Measurements from ENCODE around the gene PCDHGA10. TPM values are rescaled to one million over a fixed set of nuclear protein-coding genes. Genes with fewer than 3 reads are reported as not detected.

The PCDHGA10 gene
- total and polyA plus RNA-seq, 2 of the 8 experiments (the other 6 are each of a cell fraction or from before 2014, with no cell fraction given): 2.2 to 6.4 TPM

GRCh38 chr5:141465351-141465750 lies 52.6 kb downstream of the PCDHGA10 start (continued):
- no peak for TF ChIP-seq ATF2 (IDR thresholded peaks at IDR 0.05; ENCODE audit: low read length)
- TF ChIP-seq JUN (IDR thresholded peaks at IDR 0.05; ENCODE audit: low read depth, low read length): no peak

Other genes starting within 250 kb of the PCDHGA10 start
Only the 30 nearest of the 37 such genes appear.
- 1.8 and 1.9 TPM in 2 replicates for gene PCDHB10, start 220.6 kb upstream of the PCDHGA10 start, total RNA-seq (2021; fragmentation: NEBNext Ultra II Directional; extraction: Animal tissue kit (Norgen Biotek cat#: 25700))
- 1.3 and 1.5 TPM in 2 replicates for gene PCDHB10, start 220.6 kb upstream of the PCDHGA10 start, polyA plus RNA-seq (2011; rRNA removed)
- gene PCDHB11, start 213.4 kb upstream of the PCDHGA10 start, total RNA-seq (2021; fragmentation: NEBNext Ultra II Directional; extraction: Animal tissue kit (Norgen Biotek cat#: 25700)): 0.86 and 1.4 TPM in 2 replicates
- 0.50 and 0.63 TPM in 2 replicates for gene PCDHB11, start 213.4 kb upstream of the PCDHGA10 start, polyA plus RNA-seq (2011; rRNA removed)
- gene PCDHB12, start 204.3 kb upstream of the PCDHGA10 start, total RNA-seq (2021; fragmentation: NEBNext Ultra II Directional; extraction: Animal tissue kit (Norgen Biotek cat#: 25700)): 2.0 and 3.0 TPM in 2 replicates
- 1.1 and 1.9 TPM in 2 replicates for gene PCDHB12, start 204.3 kb upstream of the PCDHGA10 start, polyA plus RNA-seq (2011; rRNA removed)
- 1.1 and 1.4 TPM in 2 replicates for gene PCDHB13, start 199.1 kb upstream of the PCDHGA10 start, total RNA-seq (2021; fragmentation: NEBNext Ultra II Directional; extraction: Animal tissue kit (Norgen Biotek cat#: 25700))
- 1.1 and 1.5 TPM in 2 replicates for gene PCDHB13, start 199.1 kb upstream of the PCDHGA10 start, polyA plus RNA-seq (2011; rRNA removed)
- gene PCDHB14, start 189.6 kb upstream of the PCDHGA10 start, total RNA-seq (2021; fragmentation: NEBNext Ultra II Directional; extraction: Animal tissue kit (Norgen Biotek cat#: 25700)): 2.7 and 2.9 TPM in 2 replicates
- gene PCDHB14, start 189.6 kb upstream of the PCDHGA10 start, polyA plus RNA-seq (2011; rRNA removed): 2.5 and 2.7 TPM in 2 replicates
- gene PCDHB15, start 167.6 kb upstream of the PCDHGA10 start, total RNA-seq (2021; fragmentation: NEBNext Ultra II Directional; extraction: Animal tissue kit (Norgen Biotek cat#: 25700)): 3.9 and 4.0 TPM in 2 replicates
- gene PCDHB15, start 167.6 kb upstream of the PCDHGA10 start, polyA plus RNA-seq (2011; rRNA removed): 2.8 and 4.9 TPM in 2 replicates
- not detected in 2 replicates for gene SLC25A2, start 108.9 kb upstream of the PCDHGA10 start, total RNA-seq (2021; fragmentation: NEBNext Ultra II Directional; extraction: Animal tissue kit (Norgen Biotek cat#: 25700))
- 0.05 TPM in 1 of 2 replicates, not detected in the other for gene SLC25A2, start 108.9 kb upstream of the PCDHGA10 start, polyA plus RNA-seq (2011; rRNA removed)
- 99.4 and 101 TPM in 2 replicates for gene TAF7, start 92.2 kb upstream of the PCDHGA10 start, total RNA-seq (2021; fragmentation: NEBNext Ultra II Directional; extraction: Animal tissue kit (Norgen Biotek cat#: 25700))
- gene TAF7, start 92.2 kb upstream of the PCDHGA10 start, polyA plus RNA-seq (2011; rRNA removed): 23.6 and 29.8 TPM in 2 replicates
- 0.84 and 0.89 TPM in 2 replicates for gene PCDHGA1, start 82.5 kb upstream of the PCDHGA10 start, total RNA-seq (2021; fragmentation: NEBNext Ultra II Directional; extraction: Animal tissue kit (Norgen Biotek cat#: 25700))
- 0.57 and 1.1 TPM in 2 replicates for gene PCDHGA1, start 82.5 kb upstream of the PCDHGA10 start, polyA plus RNA-seq (2011; rRNA removed)
- gene PCDHGA2, start 74.2 kb upstream of the PCDHGA10 start, total RNA-seq (2021; fragmentation: NEBNext Ultra II Directional; extraction: Animal tissue kit (Norgen Biotek cat#: 25700)): 0.31 and 0.32 TPM in 2 replicates
- 0.39 and 0.61 TPM in 2 replicates for gene PCDHGA2, start 74.2 kb upstream of the PCDHGA10 start, polyA plus RNA-seq (2011; rRNA removed)
- gene PCDHGA3, start 69.2 kb upstream of the PCDHGA10 start, total RNA-seq (2021; fragmentation: NEBNext Ultra II Directional; extraction: Animal tissue kit (Norgen Biotek cat#: 25700)): 0.25 and 0.39 TPM in 2 replicates
- 0.15 and 0.30 TPM in 2 replicates for gene PCDHGA3, start 69.2 kb upstream of the PCDHGA10 start, polyA plus RNA-seq (2011; rRNA removed)
- gene PCDHGB1, start 62.9 kb upstream of the PCDHGA10 start, total RNA-seq (2021; fragmentation: NEBNext Ultra II Directional; extraction: Animal tissue kit (Norgen Biotek cat#: 25700)): 2.8 and 3.9 TPM in 2 replicates
- gene PCDHGB1, start 62.9 kb upstream of the PCDHGA10 start, polyA plus RNA-seq (2011; rRNA removed): 1.3 and 2.0 TPM in 2 replicates
- gene PCDHGA4, start 58.0 kb upstream of the PCDHGA10 start, total RNA-seq (2021; fragmentation: NEBNext Ultra II Directional; extraction: Animal tissue kit (Norgen Biotek cat#: 25700)): 1.9 and 2.5 TPM in 2 replicates
- 1.4 and 1.7 TPM in 2 replicates for gene PCDHGA4, start 58.0 kb upstream of the PCDHGA10 start, polyA plus RNA-seq (2011; rRNA removed)
- gene PCDHGB2, start 53.0 kb upstream of the PCDHGA10 start, total RNA-seq (2021; fragmentation: NEBNext Ultra II Directional; extraction: Animal tissue kit (Norgen Biotek cat#: 25700)): 2.8 and 2.9 TPM in 2 replicates
- 1.9 TPM in 2 replicates for gene PCDHGB2, start 53.0 kb upstream of the PCDHGA10 start, polyA plus RNA-seq (2011; rRNA removed)
- 1.0 and 1.3 TPM in 2 replicates for gene PCDHGA5, start 48.8 kb upstream of the PCDHGA10 start, total RNA-seq (2021; fragmentation: NEBNext Ultra II Directional; extraction: Animal tissue kit (Norgen Biotek cat#: 25700))
- 1.1 TPM in 2 replicates for gene PCDHGA5, start 48.8 kb upstream of the PCDHGA10 start, polyA plus RNA-seq (2011; rRNA removed)
- 1.3 and 1.6 TPM in 2 replicates for gene PCDHGB3, start 42.7 kb upstream of the PCDHGA10 start, total RNA-seq (2021; fragmentation: NEBNext Ultra II Directional; extraction: Animal tissue kit (Norgen Biotek cat#: 25700))
- gene PCDHGB3, start 42.7 kb upstream of the PCDHGA10 start, polyA plus RNA-seq (2011; rRNA removed): 1.9 and 2.0 TPM in 2 replicates
- gene PCDHGA6, start 39.1 kb upstream of the PCDHGA10 start, total RNA-seq (2021; fragmentation: NEBNext Ultra II Directional; extraction: Animal tissue kit (Norgen Biotek cat#: 25700)): 1.3 and 1.4 TPM in 2 replicates
- gene PCDHGA6, start 39.1 kb upstream of the PCDHGA10 start, polyA plus RNA-seq (2011; rRNA removed): 2.0 TPM in 2 replicates
- 0.73 and 1.1 TPM in 2 replicates for gene PCDHGA7, start 30.2 kb upstream of the PCDHGA10 start, total RNA-seq (2021; fragmentation: NEBNext Ultra II Directional; extraction: Animal tissue kit (Norgen Biotek cat#: 25700))
- 0.39 and 0.55 TPM in 2 replicates for gene PCDHGA7, start 30.2 kb upstream of the PCDHGA10 start, polyA plus RNA-seq (2011; rRNA removed)
- 7.8 and 9.1 TPM in 2 replicates for gene PCDHGB4, start 25.3 kb upstream of the PCDHGA10 start, total RNA-seq (2021; fragmentation: NEBNext Ultra II Directional; extraction: Animal tissue kit (Norgen Biotek cat#: 25700))
- gene PCDHGB4, start 25.3 kb upstream of the PCDHGA10 start, polyA plus RNA-seq (2011; rRNA removed): 8.0 and 9.7 TPM in 2 replicates
- 1.4 and 1.7 TPM in 2 replicates for gene PCDHGA8, start 20.4 kb upstream of the PCDHGA10 start, total RNA-seq (2021; fragmentation: NEBNext Ultra II Directional; extraction: Animal tissue kit (Norgen Biotek cat#: 25700))
- gene PCDHGA8, start 20.4 kb upstream of the PCDHGA10 start, polyA plus RNA-seq (2011; rRNA removed): 0.79 and 1.2 TPM in 2 replicates
- gene PCDHGB5, start 15.0 kb upstream of the PCDHGA10 start, total RNA-seq (2021; fragmentation: NEBNext Ultra II Directional; extraction: Animal tissue kit (Norgen Biotek cat#: 25700)): 1.9 and 2.6 TPM in 2 replicates
- 1.1 and 1.7 TPM in 2 replicates for gene PCDHGB5, start 15.0 kb upstream of the PCDHGA10 start, polyA plus RNA-seq (2011; rRNA removed)
- gene PCDHGA9, start 10.2 kb upstream of the PCDHGA10 start, total RNA-seq (2021; fragmentation: NEBNext Ultra II Directional; extraction: Animal tissue kit (Norgen Biotek cat#: 25700)): 1.1 and 1.2 TPM in 2 replicates
- gene PCDHGA9, start 10.2 kb upstream of the PCDHGA10 start, polyA plus RNA-seq (2011; rRNA removed): 0.61 and 0.79 TPM in 2 replicates
- gene PCDHGB6, start 5.0 kb upstream of the PCDHGA10 start, total RNA-seq (2021; fragmentation: NEBNext Ultra II Directional; extraction: Animal tissue kit (Norgen Biotek cat#: 25700)): 3.4 and 4.1 TPM in 2 replicates
- gene PCDHGB6, start 5.0 kb upstream of the PCDHGA10 start, polyA plus RNA-seq (2011; rRNA removed): 4.1 and 4.3 TPM in 2 replicates
- 8.7 and 9.5 TPM in 2 replicates for gene PCDHGB7, start 4.7 kb downstream of the PCDHGA10 start, total RNA-seq (2021; fragmentation: NEBNext Ultra II Directional; extraction: Animal tissue kit (Norgen Biotek cat#: 25700))
- gene PCDHGB7, start 4.7 kb downstream of the PCDHGA10 start, polyA plus RNA-seq (2011; rRNA removed): 4.1 and 5.5 TPM in 2 replicates
- gene PCDHGA11, start 8.1 kb downstream of the PCDHGA10 start, total RNA-seq (2021; fragmentation: NEBNext Ultra II Directional; extraction: Animal tissue kit (Norgen Biotek cat#: 25700)): 8.2 and 8.3 TPM in 2 replicates
- 2.2 and 2.7 TPM in 2 replicates for gene PCDHGA11, start 8.1 kb downstream of the PCDHGA10 start, polyA plus RNA-seq (2011; rRNA removed)
- 1.0 and 1.3 TPM in 2 replicates for gene PCDHGA12, start 17.5 kb downstream of the PCDHGA10 start, total RNA-seq (2021; fragmentation: NEBNext Ultra II Directional; extraction: Animal tissue kit (Norgen Biotek cat#: 25700))
- gene PCDHGA12, start 17.5 kb downstream of the PCDHGA10 start, polyA plus RNA-seq (2011; rRNA removed): 0.88 and 1.2 TPM in 2 replicates
- 18.6 and 19.6 TPM in 2 replicates for gene PCDHGC3, start 63.0 kb downstream of the PCDHGA10 start, total RNA-seq (2021; fragmentation: NEBNext Ultra II Directional; extraction: Animal tissue kit (Norgen Biotek cat#: 25700))
- gene PCDHGC3, start 63.0 kb downstream of the PCDHGA10 start, polyA plus RNA-seq (2011; rRNA removed): 4.7 and 11.3 TPM in 2 replicates
- 2.4 and 2.6 TPM in 2 replicates for gene PCDHGC4, start 72.0 kb downstream of the PCDHGA10 start, total RNA-seq (2021; fragmentation: NEBNext Ultra II Directional; extraction: Animal tissue kit (Norgen Biotek cat#: 25700))
- 2.1 and 2.8 TPM in 2 replicates for gene PCDHGC4, start 72.0 kb downstream of the PCDHGA10 start, polyA plus RNA-seq (2011; rRNA removed)
- gene PCDHGC5, start 76.1 kb downstream of the PCDHGA10 start, total RNA-seq (2021; fragmentation: NEBNext Ultra II Directional; extraction: Animal tissue kit (Norgen Biotek cat#: 25700)): 0.78 and 1.1 TPM in 2 replicates
- 0.41 and 0.66 TPM in 2 replicates for gene PCDHGC5, start 76.1 kb downstream of the PCDHGA10 start, polyA plus RNA-seq (2011; rRNA removed)
- gene DIAPH1, start 206.0 kb downstream of the PCDHGA10 start, total RNA-seq (2021; fragmentation: NEBNext Ultra II Directional; extraction: Animal tissue kit (Norgen Biotek cat#: 25700)): 107 and 114 TPM in 2 replicates
- gene DIAPH1, start 206.0 kb downstream of the PCDHGA10 start, polyA plus RNA-seq (2011; rRNA removed): 61.2 and 70.9 TPM in 2 replicates